ENCODE data around the gene SLC1A5. TPM values are rescaled to one million over a fixed set of nuclear protein-coding genes. Genes with fewer than 3 reads are reported as not detected.
"Not testable (repeated sequence)": the region's sequence is repeated elsewhere in the genome, so short reads cannot be mapped to it uniquely, and the experiment has no call there.

The SLC1A5 gene
- total RNA-seq, 1 donor from 2014 or later = 131 TPM

DNA sequence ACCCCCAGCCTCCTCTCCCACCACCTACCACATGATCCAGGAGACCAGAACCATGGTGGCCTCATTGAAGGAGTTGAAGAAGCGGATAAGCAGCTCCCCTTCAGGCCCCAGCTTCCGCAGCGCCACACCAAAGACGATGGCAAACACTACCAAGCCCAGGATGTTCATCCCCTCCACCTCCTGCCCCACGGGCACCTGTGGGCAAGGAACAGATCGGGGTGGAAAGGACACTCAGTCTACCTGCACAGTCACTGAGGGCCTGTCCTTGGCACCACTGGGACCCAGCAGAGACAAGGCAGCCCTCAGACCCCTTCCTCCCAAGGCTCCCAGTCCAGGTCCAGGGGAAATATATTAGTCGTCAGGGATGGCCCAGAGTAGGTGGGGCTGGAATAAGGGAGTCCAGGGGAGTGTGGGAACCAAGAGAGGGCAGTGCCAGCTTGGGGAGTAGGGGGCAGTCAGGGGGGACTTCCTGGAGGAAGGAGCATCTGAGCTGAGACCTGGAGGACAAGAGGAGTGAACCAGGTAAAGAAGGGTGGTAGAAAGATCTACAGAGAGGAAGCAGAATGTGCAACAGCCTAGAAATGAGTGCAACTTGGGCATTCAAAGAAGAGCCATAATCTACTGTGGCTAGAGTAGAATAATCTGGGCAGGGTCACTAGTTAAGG is 5.9 kb downstream of the SLC1A5 start:
- DNase-seq (ENCODE audit: low read depth, low spot score) = no peak
- Mint-ChIP-seq H3K4me1 (peaks cover 39% of the 10 kb centered on the region), H3K27me3 (ENCODE audit: low read depth) (no peaks in the 10 kb centered on the region), H3K4me3 (peak overlapping the region; percentile 99), H3K36me3 (ENCODE audit: low read depth) (peaks cover 18% of the 10 kb centered on the region), H3K27ac (ENCODE audit: unreplicated experiment) (peak overlapping the region; percentile 35), H3K9me3 (no peaks in the 10 kb centered on the region)
- TF ChIP-seq, protein P1, sequence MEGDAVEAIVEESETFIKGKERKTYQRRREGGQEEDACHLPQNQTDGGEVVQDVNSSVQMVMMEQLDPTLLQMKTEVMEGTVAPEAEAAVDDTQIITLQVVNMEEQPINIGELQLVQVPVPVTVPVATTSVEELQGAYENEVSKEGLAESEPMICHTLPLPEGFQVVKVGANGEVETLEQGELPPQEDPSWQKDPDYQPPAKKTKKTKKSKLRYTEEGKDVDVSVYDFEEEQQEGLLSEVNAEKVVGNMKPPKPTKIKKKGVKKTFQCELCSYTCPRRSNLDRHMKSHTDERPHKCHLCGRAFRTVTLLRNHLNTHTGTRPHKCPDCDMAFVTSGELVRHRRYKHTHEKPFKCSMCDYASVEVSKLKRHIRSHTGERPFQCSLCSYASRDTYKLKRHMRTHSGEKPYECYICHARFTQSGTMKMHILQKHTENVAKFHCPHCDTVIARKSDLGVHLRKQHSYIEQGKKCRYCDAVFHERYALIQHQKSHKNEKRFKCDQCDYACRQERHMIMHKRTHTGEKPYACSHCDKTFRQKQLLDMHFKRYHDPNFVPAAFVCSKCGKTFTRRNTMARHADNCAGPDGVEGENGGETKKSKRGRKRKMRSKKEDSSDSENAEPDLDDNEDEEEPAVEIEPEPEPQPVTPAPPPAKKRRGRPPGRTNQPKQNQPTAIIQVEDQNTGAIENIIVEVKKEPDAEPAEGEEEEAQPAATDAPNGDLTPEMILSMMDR (conservative IDR thresholded peaks at IDR 0.05) = no peak

DNA sequence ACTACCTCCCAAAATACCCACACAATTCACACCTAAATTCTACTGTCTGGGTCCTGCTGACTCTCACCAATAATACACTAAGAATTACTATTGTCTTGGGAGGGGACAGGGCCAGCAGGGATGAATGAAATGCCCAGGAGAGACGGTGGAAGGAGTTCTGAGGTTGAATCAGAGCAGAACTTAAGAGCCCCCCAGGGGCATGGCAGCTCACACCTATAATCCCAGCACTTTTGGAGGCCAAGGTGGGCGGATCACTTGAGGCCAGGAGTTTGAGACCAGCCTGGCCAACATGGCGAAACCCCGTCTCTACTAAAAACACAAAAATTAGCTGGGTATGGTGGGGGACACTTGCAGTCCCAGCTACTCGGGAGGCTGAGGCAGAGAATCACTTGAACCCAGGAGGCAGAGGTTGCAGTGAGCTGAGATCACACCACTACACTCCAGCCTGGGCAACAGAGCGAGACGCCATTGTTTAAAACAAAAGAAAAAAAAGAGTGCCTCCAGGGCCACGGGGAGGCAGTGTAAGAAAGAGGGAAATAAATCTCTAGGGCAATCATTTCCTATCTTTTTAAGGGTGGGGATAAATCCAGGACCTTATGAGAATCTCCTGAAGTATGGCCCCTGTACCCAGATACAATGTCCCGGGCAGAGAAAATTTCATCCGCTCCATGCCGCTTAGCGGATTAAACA is 10.3 kb downstream of the SLC1A5 start:
- H3K27me3 Mint-ChIP-seq (ENCODE audit: low read depth); H3K4me1 Mint-ChIP-seq; H3K9me3 Mint-ChIP-seq; DNase-seq (ENCODE audit: low read depth, low spot score); H3K27ac Mint-ChIP-seq (ENCODE audit: unreplicated experiment): not testable (repeated sequence)
- Mint-ChIP-seq H3K4me3 (peak overlapping the region; percentile 19), H3K36me3 (ENCODE audit: low read depth) (peaks cover 27% of the 10 kb centered on the region)

DNA sequence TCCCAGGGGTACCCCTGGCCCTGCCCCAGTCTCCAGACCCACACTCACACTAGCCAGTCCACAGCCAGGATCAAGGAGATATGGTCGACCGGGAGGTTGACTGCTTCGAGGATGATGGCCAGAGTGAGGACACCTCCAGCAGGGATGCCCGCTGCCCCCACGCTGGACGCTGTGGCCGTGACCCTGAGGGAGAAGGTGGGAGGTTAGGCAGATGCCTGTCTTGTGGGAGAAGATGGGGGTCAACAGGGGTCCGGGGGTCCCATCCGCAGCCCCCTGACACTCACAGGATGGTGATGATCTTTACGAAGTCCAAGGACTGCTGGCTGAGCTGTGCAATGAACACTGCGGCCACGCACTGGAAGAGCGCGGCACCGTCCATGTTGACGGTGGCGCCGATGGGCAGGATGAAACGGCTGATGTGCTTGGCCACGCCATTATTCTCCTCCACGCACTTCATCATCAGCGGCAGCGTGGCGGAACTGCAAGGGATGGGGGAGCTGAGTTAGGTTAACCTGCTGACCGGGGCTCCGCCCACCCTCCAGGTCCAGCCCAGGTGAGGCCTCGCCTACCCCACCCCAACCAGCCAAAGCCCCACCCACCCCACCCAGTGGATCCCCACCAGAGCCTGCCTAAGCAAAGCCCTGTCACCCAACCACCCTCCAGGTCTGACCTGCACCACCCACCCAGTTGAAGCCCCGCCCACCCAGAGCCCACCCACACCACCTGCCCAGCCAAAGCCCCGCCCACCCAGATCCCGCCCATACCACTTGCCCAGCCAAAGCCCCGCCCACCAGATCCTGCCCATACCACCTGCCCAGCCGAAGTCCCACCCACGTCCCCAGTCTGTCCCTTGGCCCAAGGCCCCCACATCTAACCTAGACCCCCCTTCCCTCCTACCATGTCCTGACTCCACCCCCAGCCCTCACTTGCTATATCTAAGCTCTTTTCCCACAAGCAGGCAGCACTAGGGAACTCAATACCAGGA is 11.2 kb downstream of the SLC1A5 start:
- no peak overlapping the region for H3K27ac Mint-ChIP-seq (ENCODE audit: unreplicated experiment)
- no peaks in the 10 kb centered on the region for H3K27me3 Mint-ChIP-seq (ENCODE audit: low read depth)
- H3K9me3 Mint-ChIP-seq = no peaks in the 10 kb centered on the region
- no peak for DNase-seq (ENCODE audit: low read depth, low spot score)
- no peak overlapping the region for H3K4me3 Mint-ChIP-seq
- TF ChIP-seq, protein P1 (conservative IDR thresholded peaks at IDR 0.05) = no peak
- no peaks in the 10 kb centered on the region for H3K4me1 Mint-ChIP-seq
- H3K36me3 Mint-ChIP-seq (ENCODE audit: low read depth) = peaks cover 22% of the 10 kb centered on the region

DNA sequence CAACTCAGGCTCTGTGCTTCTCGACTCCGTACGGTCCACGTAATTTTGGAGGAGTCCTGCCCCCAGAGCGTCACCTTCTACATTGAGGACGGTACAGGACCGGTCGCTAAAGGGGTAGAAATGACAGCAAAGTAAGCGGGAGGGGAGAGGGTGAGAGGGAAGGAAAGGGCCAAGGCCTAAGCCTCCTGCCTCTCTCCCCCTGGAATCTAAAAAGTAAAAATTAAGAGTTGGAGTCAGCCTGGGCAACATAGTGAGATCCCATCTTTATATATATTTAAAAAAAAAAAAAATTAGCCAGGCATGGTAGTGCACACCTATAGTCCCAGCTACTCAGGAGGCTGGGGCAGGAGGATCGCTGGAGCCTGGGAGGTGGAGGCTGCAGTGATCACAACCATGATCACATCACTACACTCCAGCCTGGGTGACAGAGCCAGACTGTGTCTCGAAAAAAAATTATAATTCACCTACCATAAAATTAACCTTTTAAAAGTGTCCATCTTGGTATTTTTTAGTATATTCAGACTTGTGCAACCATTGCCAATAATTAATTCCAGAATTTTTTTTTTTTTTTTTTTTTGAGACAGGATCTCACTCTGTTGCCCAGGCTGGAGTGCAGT is 12.6 kb downstream of the SLC1A5 start:
- Mint-ChIP-seq H3K4me3 (no peak overlapping the region), H3K9me3 (no peaks in the 10 kb centered on the region), H3K4me1 (no peaks in the 10 kb centered on the region), H3K27ac (ENCODE audit: unreplicated experiment) (no peak overlapping the region), H3K36me3 (ENCODE audit: low read depth) (peaks cover 19% of the 10 kb centered on the region), H3K27me3 (ENCODE audit: low read depth) (no peaks in the 10 kb centered on the region)
- TF ChIP-seq, protein P1 (conservative IDR thresholded peaks at IDR 0.05) = no peak
- DNase-seq (ENCODE audit: low read depth, low spot score) = no peak

DNA sequence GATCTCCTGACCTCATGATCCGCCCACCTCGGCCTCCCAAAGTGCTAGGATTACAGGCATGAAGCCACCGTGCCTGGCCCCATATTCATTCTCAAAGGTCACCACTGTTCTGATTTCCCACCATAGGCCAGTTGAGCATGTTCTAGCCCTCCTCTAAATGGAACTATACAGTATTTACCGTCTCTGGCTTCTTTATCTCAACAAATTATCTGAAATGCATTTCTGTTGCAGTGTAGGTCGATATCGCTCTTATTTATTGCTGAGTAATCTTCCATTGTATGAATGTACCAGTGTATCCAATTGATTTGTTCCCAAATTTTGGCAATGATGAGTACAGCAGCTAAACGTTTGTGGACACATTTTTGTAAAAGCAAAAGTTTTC is 15.4 kb downstream of the SLC1A5 start:
- H3K27me3 Mint-ChIP-seq (ENCODE audit: low read depth) = no peaks in the 10 kb centered on the region
- DNase-seq (ENCODE audit: low read depth, low spot score) = no peak
- no peak overlapping the region for H3K4me3 Mint-ChIP-seq
- H3K27ac Mint-ChIP-seq (ENCODE audit: unreplicated experiment) = no peak overlapping the region
- TF ChIP-seq, protein P1 (conservative IDR thresholded peaks at IDR 0.05) = no peak
- no peaks in the 10 kb centered on the region for H3K9me3 Mint-ChIP-seq
- peaks cover 6% of the 10 kb centered on the region for H3K4me1 Mint-ChIP-seq
- peaks cover 18% of the 10 kb centered on the region for H3K36me3 Mint-ChIP-seq (ENCODE audit: low read depth)

All from neural crest cell (in vitro differentiated cells).